Lower lobe of right lung (tissue), 2 donors: ENCODE results near the gene TBC1D8. TPM values are rescaled to one million over a fixed set of nuclear protein-coding genes. Genes with fewer than 3 reads are reported as not detected.

ENCODE experiments used
- ATAC-seq, 2 donors: fragments of 200-7000 bp; cut with Tn5 transposase; one replicate each; pipeline ENCODE4 v1.9.1; 2020 to 2022; ENCODE audit warnings: mild to moderate bottlenecking in 2 of 2, moderate library complexity in 2 of 2
- DNase-seq: peaks from one replicate; pipeline ENCODE4 v3.0.0-alpha.2; 2020
- H3K27ac ChIP-seq: fragments of 200-600 bp; one replicate; pipeline ENCODE4 v1.8.0; 2022
- H3K27me3 ChIP-seq: fragments of 200-600 bp; one replicate; pipeline ENCODE4 v1.8.0; 2022; ENCODE audit warnings: low read depth
- H3K36me3 ChIP-seq: fragments of 200-600 bp; one replicate; pipeline ENCODE4 v1.8.0; 2022; ENCODE audit warnings: mild to moderate bottlenecking
- H3K4me1 ChIP-seq: fragments of 200-600 bp; one replicate; pipeline ENCODE4 v1.8.0; 2022
- H3K4me3 ChIP-seq: fragments of 200-600 bp; one replicate; pipeline ENCODE4 v1.8.0; 2022; ENCODE audit warnings: mild to moderate bottlenecking
- H3K9me3 ChIP-seq: fragments of 200-600 bp; one replicate; pipeline ENCODE4 v1.8.0; 2022
- CTCF ChIP-seq: fragments of 200-600 bp; IDR thresholded peaks from one replicate; pipeline ENCODE4 v1.8.0; 2022; ENCODE audit warnings: antibody characterized with exemption, mild to moderate bottlenecking
- intact Hi-C: fragments of 100-400 bp; cut with DNase I; formaldehyde crosslinking; loops from one replicate; pipeline ENCODE4 v1.11.0; 2022
- total RNA-seq: library from RNA; stranded (reverse); fragmentation: NEBNext Ultra II Directional; extraction: Animal tissue kit (Norgen Biotek cat#: 25700); gene quantifications from one replicate; pipeline ENCODE4 v1.2.1, GENCODE V29; 2021
- donor health status: DM: no; HTN: yes; CAD: no; lungs with severe emphysema.

Gene TBC1D8
- total RNA-seq, 1 donor from 2014 or later: 30.2 TPM

GRCh38 chr2:101152272-101153076 lies 1.3 kb upstream of the TBC1D8 start:
- peak overlapping the region; percentile 76 for H3K27ac ChIP-seq
- no peak for DNase-seq
- peak overlapping the region; percentile 75 for H3K4me3 ChIP-seq
- intact Hi-C loops: no loop called here
- peak; percentile 68 to 73 for ATAC-seq
- no peaks in the 10 kb centered on the region for H3K9me3 ChIP-seq
- no peaks in the 10 kb centered on the region for H3K27me3 ChIP-seq
- H3K36me3 ChIP-seq: no peaks in the 10 kb centered on the region
- peaks cover 44% of the 10 kb centered on the region for H3K4me1 ChIP-seq
- peak; percentile 72 for TF ChIP-seq CTCF

- Histone ChIP-seq H3K4me3 (peak overlapping the region; percentile 75), H3K27ac (peak overlapping the region; percentile 76), H3K4me1 (peaks cover 50% of the 10 kb centered on the region), H3K27me3 (no peaks in the 10 kb centered on the region), H3K9me3 (no peaks in the 10 kb centered on the region), H3K36me3 (no peaks in the 10 kb centered on the region)
- ATAC-seq (peak; percentile 4 to 22), DNase-seq (no peak)
- no peak for TF ChIP-seq CTCF
- intact Hi-C loops: no loop called here
Measured at GRCh38 chr2:101151859-101152271, 683 bp upstream of the TBC1D8 start.

GRCh38 chr2:101150306-101151145 lies 656 bp downstream of the TBC1D8 start:
- ATAC-seq: peak; percentile 37 to 52

GRCh38 chr2:101149241-101150192 lies 1.7 kb downstream of the TBC1D8 start:
- H3K27ac ChIP-seq: peak overlapping the region; percentile 76
- TF ChIP-seq CTCF: no peak
- DNase-seq: no peak
- H3K27me3 ChIP-seq: no peaks in the 10 kb centered on the region
- ATAC-seq: no peak
- H3K9me3 ChIP-seq: no peaks in the 10 kb centered on the region
- H3K4me3 ChIP-seq: peak overlapping the region; percentile 75
- H3K4me1 ChIP-seq: peaks cover 59% of the 10 kb centered on the region
- intact Hi-C loops: no loop called here
- no peaks in the 10 kb centered on the region for H3K36me3 ChIP-seq

More at GRCh38 chr2:101150306-101151145, 656 bp downstream of the TBC1D8 start:
- H3K27ac ChIP-seq: peak overlapping the region; percentile 76
- DNase-seq: peak; percentile 61
- peaks cover 59% of the 10 kb centered on the region for H3K4me1 ChIP-seq
- no peaks in the 10 kb centered on the region for H3K36me3 ChIP-seq
- intact Hi-C loops: no loop called here
- peak overlapping the region; percentile 75 for H3K4me3 ChIP-seq
- H3K9me3 ChIP-seq: no peaks in the 10 kb centered on the region
- H3K27me3 ChIP-seq: no peaks in the 10 kb centered on the region
- TF ChIP-seq CTCF: no peak

- no peak for DNase-seq
- peak overlapping the region; percentile 75 for H3K4me3 ChIP-seq
- no peaks in the 10 kb centered on the region for H3K9me3 ChIP-seq
- no peak for TF ChIP-seq CTCF
- ATAC-seq: no peak
- H3K36me3 ChIP-seq: no peaks in the 10 kb centered on the region
- no peak overlapping the region for H3K27ac ChIP-seq
- peaks cover 65% of the 10 kb centered on the region for H3K4me1 ChIP-seq
- intact Hi-C loops: no loop called here
- H3K27me3 ChIP-seq: no peaks in the 10 kb centered on the region
Measured at GRCh38 chr2:101148777-101149176, 2.4 kb downstream of the TBC1D8 start.
